Measurements from ENCODE around the gene ALG1L2.
"Not testable (repeated sequence)": the region's sequence is repeated elsewhere in the genome, so short reads cannot be mapped to it uniquely, and the experiment has no call there.

ALG1L2 gene

GRCh38 chr3:130136337-130136736 is 54.7 kb downstream of the ALG1L2 start:
- not testable (repeated sequence) for DNase-seq

- DNase-seq, result not testable (repeated sequence)
Measured at GRCh38 chr3:130137685-130138084, 56.1 kb downstream of the ALG1L2 start.

- not testable (repeated sequence) for DNase-seq
Measured at GRCh38 chr3:130138992-130139391, 57.4 kb downstream of the ALG1L2 start.

GRCh38 chr3:130140756-130141155 is 59.1 kb downstream of the ALG1L2 start:
- DNase-seq, result not testable (repeated sequence)

GRCh38 chr3:130143648-130144327 is 62.2 kb downstream of the ALG1L2 start:
- not testable (repeated sequence) for DNase-seq

- not testable (repeated sequence) for DNase-seq
Measured at GRCh38 chr3:130144328-130144650, 62.7 kb downstream of the ALG1L2 start.

- not testable (repeated sequence) for DNase-seq
Measured at GRCh38 chr3:130145456-130145855, 63.8 kb downstream of the ALG1L2 start.

- DNase-seq, result not testable (repeated sequence)
Measured at GRCh38 chr3:130146465-130146864, 64.8 kb downstream of the ALG1L2 start.
